ENCODE results near the gene ROR1.

The ROR1 gene

DNA sequence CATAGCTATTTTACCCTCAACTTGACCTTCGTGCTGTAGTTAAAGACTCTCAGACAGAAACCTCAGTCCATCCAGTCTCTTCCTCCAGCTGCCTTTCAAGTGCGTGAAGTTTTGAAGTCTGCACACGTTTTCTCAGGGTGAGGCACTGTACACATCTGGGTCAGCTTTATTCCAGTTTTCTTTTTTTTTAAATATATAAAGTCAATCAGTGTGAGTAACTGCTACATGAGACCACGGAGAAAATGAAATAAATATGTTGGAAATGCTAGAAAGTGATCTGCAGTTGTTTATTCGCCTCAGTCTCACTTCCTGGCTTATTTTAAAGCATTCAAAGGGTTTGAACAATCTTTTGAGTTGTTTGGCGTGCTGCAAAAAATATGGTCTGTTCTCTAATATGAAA, 135.7 kb downstream of the ROR1 start:
- DNase-seq (ENCODE audit: low spot score): no peak

DNA sequence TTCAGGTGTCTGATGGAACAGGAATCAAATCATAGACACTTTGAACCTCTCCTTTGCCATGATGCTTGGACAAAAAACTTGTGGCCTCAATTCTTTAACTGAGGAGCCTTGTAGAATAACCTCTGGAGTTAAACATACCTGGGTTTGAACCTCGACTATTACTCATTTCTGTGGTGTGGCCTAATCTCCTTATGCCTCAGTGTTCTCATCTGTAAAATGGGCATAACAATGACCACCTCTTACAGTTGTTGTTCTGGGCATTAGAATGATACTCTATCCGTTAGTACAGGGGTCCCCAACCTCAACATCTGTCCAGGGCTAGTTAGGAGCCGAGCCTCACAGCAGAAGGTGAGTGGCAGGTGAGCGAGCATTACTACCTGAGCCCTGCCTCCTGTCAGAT, 137.2 kb downstream of the ROR1 start:
- no peak for DNase-seq (ENCODE audit: low spot score)

DNA sequence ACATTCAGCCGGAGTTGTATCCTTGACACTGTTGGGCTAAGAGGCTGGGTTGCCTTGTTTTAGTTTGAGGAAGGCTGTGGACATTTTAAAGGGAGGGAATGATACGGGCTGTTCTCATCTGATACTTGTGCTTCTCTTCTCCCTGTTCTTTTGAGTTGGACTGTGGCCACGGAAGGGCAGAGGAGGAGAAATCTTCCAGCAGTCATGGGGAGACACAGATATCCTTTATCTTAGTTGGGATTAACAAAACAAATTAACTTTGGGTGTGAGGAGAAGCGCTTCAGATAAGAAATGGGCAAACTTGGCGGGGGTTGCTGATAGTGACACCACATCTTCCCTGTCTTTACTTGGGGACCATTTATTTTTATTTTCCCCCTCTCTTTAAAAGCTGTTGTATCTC, 138.8 kb downstream of the ROR1 start:
- DNase-seq (ENCODE audit: low spot score): no peak

DNA sequence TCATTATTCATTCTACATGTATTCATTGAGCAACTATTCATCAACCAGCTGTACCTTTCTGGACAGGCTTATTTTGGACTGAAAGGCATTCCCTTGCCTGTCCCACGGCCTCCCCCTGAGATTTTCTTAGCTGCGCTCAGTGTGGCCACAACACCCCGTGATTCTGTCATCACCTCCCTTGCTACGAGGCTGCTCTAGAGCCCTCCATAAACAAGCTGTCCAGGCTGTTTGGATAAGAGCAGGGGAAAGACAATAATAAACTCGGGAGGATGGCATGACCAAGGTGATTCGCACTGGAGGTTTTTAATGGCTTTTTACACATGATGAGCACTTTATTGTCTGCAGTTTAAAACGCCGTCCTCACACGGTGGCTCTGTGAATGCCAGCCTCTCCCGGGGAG, 139.7 kb downstream of the ROR1 start:
- no peak for DNase-seq (ENCODE audit: low spot score)

DNA sequence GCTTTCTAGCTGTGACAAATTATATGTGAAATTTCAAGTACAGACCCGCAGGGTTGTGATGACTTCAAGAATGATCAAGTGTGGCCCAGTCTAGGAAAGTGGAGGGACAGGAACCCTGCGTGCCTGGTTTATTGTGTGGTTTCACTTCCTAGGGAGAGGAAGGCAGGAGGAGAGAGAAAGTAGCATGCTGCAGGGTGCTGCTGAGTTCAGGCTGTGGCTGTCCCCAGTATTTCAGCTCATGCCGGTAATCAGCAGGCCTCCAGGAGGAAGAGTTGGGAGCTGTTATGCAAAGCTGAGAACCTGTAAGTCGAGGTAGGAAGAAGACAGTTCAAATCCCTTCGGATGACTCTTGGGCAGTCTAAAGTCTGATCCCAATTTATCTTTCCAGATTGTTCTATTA, 140.4 kb downstream of the ROR1 start:
- no peak for DNase-seq (ENCODE audit: low spot score)

DNA sequence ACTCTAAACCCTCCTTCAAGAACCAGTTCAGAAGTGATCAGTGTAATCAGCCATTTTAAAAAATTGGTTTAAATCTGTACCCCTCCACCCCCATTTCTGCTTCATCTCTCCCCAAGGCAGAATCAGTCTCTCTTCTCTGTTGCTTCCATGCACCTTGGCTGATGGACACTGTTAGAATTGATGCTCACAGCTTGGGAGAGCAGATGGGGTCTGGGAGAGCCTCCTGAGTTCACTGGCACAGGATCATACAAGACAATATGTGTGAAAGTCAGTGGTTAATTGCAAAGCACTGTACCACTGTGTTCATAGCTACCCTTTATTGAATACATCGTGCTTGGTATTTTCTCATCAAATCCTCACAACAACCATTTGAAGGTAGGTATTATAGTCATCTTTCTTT, 140.9 kb downstream of the ROR1 start:
- no peak for DNase-seq (ENCODE audit: low spot score)

DNA sequence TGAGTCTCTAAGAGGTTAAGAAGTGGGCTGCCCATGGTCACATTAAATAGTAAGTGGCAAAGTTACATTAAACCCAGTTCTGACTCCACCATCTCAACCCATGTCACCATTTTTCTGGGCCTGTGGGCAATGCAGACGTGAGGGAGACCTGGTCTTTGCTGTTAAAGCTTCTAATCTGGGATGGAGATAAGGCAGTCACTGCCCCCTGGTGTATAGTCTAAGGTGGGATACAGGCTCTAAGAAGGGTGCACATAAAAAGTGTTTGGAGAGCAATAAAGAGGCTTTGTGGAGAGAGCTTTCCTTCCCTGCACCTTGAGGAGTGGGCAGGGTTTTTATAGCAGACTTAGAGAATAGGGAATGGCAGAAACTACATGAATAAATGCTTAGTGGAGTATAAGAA, 141.3 kb downstream of the ROR1 start:
- no peak for DNase-seq (ENCODE audit: low spot score)

DNA sequence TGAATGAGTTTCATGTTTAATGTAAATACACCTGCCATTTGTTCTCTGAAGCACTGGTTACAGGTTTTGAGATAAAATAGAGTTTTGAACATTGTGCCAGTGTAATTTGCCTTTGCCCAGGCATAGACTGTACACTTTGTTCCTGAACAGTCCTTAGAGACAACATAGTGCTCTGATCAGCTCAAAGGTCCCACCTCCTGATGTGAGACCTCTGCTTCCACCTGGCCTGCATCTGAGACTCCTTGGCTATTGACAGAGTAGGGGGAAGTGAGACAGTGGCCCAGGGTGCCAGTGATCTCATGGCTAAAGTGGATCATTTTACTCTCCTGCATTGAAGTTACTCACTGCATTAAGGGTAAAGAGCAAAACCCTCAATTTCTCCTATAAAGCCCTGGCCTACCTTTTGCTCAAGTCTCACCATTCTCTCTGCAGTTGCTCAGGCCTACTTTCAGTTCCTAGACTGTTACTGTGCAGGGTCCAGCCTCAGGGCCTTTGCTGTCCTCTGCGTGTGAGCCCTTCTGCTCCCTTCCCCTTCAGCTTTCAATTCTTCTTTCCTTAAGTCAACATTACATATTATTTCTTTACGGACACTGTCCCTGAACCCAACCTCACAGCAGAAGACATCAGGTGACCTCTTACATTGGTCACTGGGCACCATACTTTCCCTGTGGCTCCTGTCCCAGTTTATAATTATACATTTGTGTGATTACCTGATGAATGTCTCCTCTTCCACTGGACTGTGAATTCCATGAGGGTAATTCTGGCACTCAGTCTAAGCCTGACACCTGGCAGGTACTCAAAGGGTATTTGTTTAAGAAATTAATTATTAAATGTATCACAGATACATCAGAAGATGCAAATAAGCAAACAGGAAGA, 142.9 kb downstream of the ROR1 start:
- no peak for DNase-seq (ENCODE audit: low spot score)

DNA sequence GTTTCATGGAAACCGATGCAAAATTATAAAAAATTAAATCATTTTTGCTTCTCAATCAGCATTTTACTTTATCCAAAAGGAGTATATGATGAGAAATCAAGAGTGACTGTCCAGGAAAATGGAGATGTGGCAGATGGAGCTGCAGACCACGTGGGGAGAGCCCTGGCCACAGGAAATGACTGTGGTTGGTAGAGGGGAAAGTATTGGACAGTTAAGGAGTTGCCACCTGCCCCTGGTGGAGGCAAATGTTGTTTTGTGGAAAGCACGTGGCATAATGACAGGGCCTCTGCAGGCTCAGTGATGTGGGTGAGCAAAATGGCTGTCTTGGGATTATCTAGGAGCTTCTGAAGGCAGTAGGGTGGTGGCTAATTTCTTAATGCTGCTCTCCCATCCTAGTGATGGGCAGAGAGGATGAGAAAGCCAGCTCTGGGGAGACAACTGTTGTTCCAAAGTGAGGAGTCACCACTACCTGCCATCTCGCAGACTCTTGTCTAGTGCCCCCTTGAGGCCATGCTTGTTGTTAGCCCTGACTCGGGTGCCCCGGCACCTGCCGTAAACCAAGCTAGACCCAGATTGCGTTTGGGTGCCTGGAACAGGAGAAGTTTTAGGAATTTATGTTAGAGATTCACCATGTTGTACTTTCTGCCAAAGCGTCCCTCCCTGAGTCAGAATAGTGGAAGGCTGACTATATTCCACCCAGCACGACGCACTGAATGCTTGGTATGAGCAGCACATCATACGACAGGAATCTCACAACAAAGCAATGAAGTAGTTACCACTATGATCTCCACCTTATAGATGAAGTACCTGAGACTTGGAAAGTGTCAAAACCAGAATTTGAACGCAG, 144.0 kb downstream of the ROR1 start:
- DNase-seq (ENCODE audit: low spot score): no peak

DNA sequence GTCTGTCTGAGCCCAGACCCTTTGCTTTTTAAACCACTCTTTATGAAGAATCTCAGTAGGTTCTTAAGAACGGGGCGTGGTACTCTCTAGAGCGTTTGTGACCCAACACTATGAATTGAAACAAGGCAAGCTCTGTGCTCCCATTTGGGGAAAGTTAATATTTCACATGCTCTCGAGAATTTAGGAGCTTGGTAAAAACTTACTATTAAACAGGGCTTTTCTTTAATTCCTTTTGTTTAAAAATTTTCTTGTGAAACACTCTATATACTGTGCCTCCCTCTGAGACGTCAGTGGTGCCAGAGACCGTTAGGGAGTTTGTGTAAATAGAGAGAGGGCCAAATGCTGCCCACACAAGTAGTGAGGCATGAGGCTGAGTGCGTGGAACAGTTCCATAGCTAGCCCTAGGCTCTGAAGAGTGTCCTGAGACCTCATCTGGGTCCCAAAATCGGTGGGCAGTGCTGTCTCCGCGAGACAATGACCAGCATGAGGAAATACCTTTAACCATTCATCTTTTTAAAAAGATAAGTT, 144.7 kb downstream of the ROR1 start:
- DNase-seq (ENCODE audit: low spot score): no peak

DNA sequence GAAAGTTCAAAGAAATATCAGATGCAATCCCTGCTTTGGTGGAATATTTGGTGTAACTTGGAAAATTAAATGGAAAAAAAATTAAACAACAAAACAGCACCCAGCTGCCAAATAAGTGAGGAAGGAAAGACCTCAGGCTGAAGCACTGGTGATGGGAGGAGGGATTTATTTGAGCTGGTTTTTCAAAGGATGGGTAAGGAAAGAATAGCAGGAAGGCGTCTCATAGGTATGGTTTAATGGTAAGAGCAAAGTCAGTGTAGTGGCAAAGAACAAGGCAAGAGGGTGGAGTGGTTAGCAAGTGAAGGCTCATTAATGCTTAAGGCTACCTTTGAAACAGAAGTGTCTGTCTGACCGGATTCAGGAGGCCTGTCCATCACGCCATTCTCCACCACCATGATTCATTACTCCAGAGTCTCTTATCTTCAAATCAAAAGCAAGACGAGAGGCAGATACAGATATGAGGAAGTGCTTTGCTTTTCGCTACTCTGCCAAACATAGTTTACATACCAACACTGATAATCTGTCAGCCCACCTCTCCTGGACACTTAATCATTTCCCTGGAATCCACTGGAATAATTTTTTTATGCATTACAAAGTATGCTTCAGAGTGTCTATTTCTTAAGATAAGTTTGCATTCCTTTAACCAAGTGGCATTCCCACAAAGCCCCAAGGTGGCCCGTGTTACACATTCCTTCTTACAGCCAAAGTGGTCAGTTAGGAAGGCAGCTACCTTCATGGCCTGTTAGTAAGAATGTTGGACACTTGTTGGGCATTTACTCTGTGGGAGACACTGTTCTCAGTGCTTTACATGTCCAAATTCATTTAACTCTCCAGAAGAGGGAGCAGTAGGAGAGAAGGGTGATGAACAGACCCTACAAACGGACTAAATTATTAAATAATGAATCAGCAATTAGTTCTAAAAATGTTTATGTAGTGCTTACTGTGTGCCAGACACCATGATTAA, 146.6 kb downstream of the ROR1 start:
- DNase-seq (ENCODE audit: low spot score): peak; percentile 51

DNA sequence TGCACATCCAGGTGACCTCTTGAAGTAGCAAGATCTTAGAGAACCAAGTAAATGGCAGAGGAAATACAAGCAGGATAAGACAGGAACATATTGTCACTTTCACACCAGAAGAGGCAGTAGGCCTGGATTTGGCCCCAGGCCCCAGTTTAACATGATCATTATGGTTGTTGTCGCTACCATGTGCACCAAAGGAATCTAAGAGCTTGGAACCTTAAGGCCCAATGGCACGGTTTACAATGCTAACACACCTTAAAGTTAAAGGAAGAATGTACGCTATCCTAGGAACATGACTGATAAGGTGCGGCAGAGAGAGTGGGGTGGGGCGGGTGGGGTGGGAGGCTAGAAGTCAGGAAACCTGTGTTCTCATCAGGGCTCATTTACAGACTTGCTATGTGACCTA, 147.5 kb downstream of the ROR1 start:
- DNase-seq (ENCODE audit: low spot score): no peak

DNA sequence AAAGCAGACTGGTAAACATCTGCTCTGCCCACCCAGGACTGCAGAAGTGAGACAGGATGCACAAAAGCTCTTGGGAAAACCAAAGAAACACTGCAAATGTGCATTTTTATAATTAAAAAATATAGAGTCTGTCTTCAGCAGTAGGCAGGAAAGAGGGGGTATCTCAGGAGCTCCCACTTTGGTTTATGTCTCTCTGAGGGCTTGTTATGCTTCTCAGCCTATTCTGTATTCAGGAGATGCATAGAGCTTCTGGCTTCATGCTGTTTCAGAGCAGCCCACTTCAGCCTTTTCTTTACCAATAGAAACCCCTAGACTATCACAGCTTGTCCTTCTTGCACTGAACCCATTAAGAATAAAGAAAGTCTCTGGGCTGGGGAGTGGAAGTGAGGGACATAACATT, 148.0 kb downstream of the ROR1 start:
- DNase-seq (ENCODE audit: low spot score): no peak

DNA sequence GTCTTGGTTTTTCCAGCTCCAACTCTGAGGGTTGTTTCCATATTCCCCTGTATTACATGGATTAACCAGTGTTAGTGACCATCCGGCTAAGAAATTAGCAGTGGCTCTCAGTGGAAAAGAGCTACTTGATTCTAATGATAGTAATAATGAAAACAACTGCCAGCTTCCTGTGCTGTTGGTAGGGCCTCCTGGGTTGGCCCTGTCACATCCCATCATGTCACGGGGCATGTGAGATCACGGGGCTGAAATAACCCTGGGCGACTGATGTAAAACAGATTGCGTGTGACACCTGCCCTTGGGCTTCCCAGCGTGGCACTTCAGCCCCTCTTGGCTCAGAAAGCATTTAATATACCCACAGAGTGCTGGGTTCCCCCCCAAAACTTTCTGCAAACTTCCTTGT, 149.0 kb downstream of the ROR1 start:
- DNase-seq (ENCODE audit: low spot score): no peak

DNA sequence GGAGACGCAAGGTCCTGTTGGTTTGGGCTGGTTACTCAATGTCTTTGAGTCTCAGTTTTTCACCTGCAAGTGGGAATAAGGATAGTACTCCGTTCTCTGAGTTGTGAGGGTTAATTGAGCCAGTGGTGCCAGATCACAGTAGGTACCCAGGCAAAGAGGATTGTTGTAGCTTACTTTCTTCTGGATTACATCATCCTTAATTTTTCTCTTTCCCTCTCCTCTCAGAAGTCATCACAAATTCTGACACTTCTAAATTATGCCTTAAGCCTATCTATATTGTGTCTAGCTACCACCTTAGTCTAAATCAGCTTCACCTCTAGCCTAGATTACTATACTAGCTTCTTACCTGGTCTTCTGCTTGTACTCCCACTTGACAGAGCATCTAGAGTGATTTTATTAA, 149.5 kb downstream of the ROR1 start:
- DNase-seq (ENCODE audit: low spot score): no peak

DNA sequence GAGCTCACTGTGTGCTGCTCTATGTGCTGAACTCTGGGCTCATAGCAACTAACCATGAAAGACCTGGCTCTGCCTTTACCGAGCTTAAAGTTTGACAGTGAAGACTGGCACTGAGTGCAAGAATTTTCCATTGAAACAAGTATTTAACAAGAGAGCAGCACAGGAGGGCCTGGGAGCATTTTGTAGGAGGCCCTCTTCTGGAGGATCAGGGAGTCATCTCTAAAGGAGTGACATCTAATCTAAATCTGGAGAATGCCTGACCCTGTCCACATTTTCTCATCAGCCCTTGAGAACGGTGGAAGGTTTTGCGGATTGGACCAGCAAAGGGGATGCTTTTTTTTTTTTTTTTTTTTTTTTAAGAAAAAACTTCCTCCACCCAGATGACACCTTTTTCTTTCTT, 150.8 kb downstream of the ROR1 start:
- no peak for DNase-seq (ENCODE audit: low spot score)

DNA sequence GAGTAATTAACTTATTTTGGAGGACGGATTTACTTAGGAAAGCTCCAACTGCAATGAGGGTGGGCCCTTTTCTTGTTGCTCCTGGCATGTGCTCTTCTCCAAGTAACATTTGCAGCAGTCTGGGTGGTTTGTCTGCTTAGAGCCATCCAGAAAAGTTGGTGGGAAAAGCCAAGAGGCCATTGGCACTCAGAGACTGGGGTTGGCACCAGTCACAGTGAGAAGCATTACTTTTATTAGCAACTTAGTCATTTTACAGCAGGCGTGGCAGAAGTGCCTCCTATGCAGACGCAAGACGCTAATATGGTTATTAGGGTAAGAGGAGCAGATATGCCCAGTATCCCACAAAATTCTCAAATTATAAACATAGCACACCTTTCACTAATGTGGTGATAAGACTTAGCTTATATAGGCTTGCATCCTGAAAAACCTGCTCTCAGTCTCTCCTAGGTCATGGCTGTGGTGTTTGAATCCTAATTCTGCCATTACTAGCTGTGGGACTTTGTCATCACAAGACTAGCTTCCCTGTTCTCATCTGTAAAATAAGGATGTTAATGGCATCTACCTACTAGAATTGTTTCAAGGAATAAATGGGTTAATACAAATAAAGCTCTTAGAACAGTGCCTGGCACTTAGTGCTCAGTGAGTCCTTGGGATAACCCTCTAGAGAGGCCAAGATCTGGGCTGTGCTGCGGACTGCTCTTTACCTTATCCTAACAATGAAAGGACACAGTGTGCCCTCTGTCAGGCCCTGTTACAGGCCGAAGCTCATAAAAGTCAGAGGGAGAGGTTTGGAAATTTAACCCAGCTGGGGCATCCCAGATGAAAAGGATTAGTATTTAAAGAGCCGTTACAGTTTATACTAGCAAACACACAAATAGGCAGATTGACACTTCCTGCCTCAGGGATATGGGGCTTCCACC, 154.6 kb downstream of the ROR1 start:
- DNase-seq (ENCODE audit: low spot score): no peak

DNA sequence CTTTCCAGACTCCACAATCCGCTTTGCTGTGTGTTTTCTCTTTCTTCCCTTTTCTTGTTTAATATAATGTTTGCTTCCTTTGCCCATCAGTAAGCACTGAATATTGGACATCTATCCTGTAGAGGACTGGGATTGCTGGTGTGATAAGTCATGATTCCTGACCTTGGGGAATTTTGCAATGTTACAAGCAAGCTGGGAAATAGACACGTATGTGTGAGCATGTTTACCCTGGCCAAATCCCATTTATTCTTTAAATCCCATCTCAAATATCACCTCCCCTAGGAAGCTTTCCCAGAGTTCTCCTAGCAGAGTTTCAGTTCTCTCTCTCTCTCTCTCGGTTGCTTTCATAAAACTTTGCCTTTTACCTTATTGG, 155.3 kb downstream of the ROR1 start:
- DNase-seq (ENCODE audit: low spot score): no peak

DNA sequence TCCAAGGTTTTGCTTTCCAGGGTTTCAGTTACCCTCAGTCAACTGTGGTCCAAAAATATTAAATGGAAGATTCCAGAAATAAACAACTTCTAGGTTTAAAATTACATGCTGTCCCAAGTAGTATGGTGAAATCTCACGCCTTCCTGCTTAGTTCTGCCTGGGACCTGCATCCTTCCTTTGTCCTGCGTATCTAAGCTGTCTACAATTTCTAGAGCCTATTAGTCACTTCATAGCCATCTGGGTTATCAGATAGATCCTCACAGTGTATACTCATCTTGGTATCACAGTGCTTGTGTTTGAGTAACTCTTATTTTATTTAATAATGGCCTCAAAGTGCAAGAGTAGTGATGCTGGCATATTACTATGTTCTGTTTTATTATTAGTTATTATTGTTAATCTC, 157.7 kb downstream of the ROR1 start:
- no peak for DNase-seq (ENCODE audit: low spot score)

DNA sequence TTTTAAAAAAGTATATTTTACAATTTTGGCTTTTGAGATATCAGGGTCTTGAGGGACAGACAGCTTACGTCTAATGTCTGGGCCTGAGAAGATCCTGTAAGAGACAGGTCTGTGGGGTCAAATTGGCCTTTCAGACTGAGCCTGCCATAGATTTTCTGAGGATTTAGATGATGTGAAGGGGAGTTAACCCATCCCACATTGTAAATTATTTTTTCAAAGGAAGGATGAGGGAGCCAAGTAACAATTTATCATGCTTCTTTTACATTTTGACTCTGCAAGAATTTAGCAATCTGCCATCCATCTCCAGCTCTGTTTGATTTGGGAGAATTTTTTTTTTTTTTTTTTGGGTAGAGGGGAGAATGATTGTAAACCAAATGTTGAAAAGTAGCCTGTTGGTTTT, 160.9 kb downstream of the ROR1 start:
- no peak for DNase-seq (ENCODE audit: low spot score)

DNA sequence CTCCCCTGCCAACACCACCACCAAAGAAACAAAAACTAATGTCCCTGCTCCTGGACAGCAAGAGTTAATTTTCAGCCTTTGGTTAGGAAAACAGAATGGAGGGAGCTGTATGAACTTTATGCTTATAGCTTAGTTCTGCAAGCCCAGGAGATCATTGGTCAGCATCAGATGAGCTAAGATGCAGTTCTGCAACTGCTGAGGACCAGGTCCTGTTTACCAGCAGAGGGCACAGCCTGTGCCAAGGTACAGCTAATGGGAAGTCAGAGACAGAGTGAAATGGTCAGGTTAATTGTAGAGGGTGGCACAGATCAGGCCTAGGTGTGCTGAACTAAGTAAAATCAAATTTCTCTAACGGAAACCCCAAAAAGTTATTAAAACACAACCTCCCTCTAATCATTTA, 161.3 kb downstream of the ROR1 start:
- DNase-seq (ENCODE audit: low spot score): no peak

All from LoVo (cell line).